GM12892 (cell line): ENCODE results near the gene C4BPB.

ENCODE experiments used
- DNase-seq: peaks from one replicate; pipeline ENCODE4 v3.0.0; 2011; ENCODE audit not compliant: insufficient read length
- FAIRE-seq: peaks from 2 replicates; lab custom pipeline; 2011; peaks lifted over from hg19 to GRCh38; lab: Jason Lieb, UNC
- POLR2A ChIP-seq: IDR thresholded peaks from 2 replicates; pipeline ENCODE4 v1.6.1; 2011; ENCODE audit warnings: low read depth, low read length, control low read depth
- POLR2AphosphoS5 ChIP-seq: IDR thresholded peaks from 2 replicates; pipeline ENCODE4 v1.6.1; 2011; ENCODE audit warnings: low read depth, low read length, control low read depth
- TAF1 ChIP-seq: IDR thresholded peaks from 2 replicates; pipeline ENCODE4 v1.6.1; 2011; ENCODE audit warnings: low read depth, mild to moderate bottlenecking, control low read depth, low read length, borderline replicate concordance

C4BPB gene

GRCh38 chr1:207129053-207129452 is 40.4 kb downstream of the C4BPB start:
- no peak for TF ChIP-seq POLR2AphosphoS5
- no peak for TF ChIP-seq TAF1
- TF ChIP-seq POLR2A: no peak
- no peak for FAIRE-seq
- DNase-seq: no peak

GRCh38 chr1:207130252-207131036 is 41.8 kb downstream of the C4BPB start:
- FAIRE-seq (no peak), DNase-seq (no peak)

GRCh38 chr1:207131163-207131562 is 42.5 kb downstream of the C4BPB start:
- FAIRE-seq: no peak
- TF ChIP-seq POLR2A (no peak), TAF1 (no peak), POLR2AphosphoS5 (no peak)

More at GRCh38 chr1:207130252-207131036, 41.8 kb downstream of the C4BPB start:
- TF ChIP-seq POLR2AphosphoS5: no peak
- TF ChIP-seq TAF1: no peak
- TF ChIP-seq POLR2A: no peak

GRCh38 chr1:207134581-207134980 is 45.9 kb downstream of the C4BPB start:
- DNase-seq (no peak), FAIRE-seq (no peak)
- TF ChIP-seq TAF1 (no peak), POLR2A (no peak), POLR2AphosphoS5 (no peak)

More at GRCh38 chr1:207131163-207131562, 42.5 kb downstream of the C4BPB start:
- DNase-seq: no peak

GRCh38 chr1:207139616-207140015 is 51.0 kb downstream of the C4BPB start:
- FAIRE-seq (no peak), DNase-seq (no peak)
- no peak for TF ChIP-seq TAF1
- no peak for TF ChIP-seq POLR2A

- no peak for DNase-seq
- no peak for TF ChIP-seq POLR2A
- no peak for FAIRE-seq
Measured at GRCh38 chr1:207140536-207140935, 51.9 kb downstream of the C4BPB start.

- DNase-seq (no peak), FAIRE-seq (no peak)
- TF ChIP-seq POLR2A: no peak
- TF ChIP-seq POLR2AphosphoS5: no peak
- no peak for TF ChIP-seq TAF1
Measured at GRCh38 chr1:207145401-207146058, 56.9 kb downstream of the C4BPB start.
